A549 treated with CpdA at 1 μM for 4 hours (cell line): ENCODE data around the gene ECI1. TPM values are rescaled to one million over a fixed set of nuclear protein-coding genes. Genes with fewer than 3 reads are reported as not detected.

Experiments
- total RNA-seq: library from RNA; stranded (reverse); fragments of 200-300 nt; extraction: Qiagen RNA extraction; gene quantifications from 5 replicates; pipeline ENCODE4 v1.2.3, GENCODE V29; 2022; ENCODE audit warnings: low read depth

Gene ECI1, protein sequence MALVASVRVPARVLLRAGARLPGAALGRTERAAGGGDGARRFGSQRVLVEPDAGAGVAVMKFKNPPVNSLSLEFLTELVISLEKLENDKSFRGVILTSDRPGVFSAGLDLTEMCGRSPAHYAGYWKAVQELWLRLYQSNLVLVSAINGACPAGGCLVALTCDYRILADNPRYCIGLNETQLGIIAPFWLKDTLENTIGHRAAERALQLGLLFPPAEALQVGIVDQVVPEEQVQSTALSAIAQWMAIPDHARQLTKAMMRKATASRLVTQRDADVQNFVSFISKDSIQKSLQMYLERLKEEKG
- 47.8 to 89.4 TPM (median 82.1 TPM) in 5 replicates for total RNA-seq

DNA sequence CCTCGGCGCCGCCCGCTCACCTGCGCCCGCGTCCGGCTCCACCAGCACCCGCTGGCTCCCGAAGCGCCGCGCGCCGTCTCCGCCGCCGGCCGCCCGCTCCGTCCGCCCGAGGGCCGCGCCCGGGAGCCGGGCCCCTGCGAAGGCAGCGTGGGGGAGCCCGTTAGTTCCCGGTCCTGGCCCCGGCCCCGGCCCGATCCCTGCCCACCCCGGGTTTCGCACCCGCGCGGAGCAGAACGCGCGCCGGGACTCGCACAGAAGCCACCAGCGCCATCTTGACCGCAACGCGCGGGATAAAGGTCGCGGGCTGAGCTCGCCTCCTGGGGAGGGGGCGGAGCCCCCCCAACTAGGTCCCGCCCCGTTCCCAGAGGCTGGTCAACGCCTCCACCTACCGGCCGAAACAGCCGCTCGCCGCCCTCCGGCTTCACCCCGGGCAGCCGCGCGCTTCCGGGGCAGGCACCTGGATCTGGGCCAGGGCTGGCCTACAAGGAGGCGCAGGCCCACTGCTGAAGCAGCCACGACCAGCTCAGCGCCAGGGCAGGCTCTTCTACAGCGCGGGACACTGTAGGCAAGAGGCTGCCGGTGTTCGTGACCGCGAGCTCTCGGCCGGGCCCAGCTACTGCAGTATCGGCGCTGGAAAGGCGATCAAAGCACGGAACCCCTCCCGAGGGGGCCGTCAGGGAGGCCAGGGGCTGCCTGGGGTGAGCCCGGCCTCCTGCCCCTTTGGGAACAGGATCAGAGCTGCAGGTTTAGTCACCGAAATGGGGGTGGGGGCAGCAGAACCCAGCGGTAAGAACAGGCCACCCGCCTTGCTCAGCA lies at the start of gene ECI1:
TSS of gene ECI1 (minus strand) at position 292 of the 816 bp plus-strand sequence. CDS start at position 271, 21 bp downstream.

DNA sequence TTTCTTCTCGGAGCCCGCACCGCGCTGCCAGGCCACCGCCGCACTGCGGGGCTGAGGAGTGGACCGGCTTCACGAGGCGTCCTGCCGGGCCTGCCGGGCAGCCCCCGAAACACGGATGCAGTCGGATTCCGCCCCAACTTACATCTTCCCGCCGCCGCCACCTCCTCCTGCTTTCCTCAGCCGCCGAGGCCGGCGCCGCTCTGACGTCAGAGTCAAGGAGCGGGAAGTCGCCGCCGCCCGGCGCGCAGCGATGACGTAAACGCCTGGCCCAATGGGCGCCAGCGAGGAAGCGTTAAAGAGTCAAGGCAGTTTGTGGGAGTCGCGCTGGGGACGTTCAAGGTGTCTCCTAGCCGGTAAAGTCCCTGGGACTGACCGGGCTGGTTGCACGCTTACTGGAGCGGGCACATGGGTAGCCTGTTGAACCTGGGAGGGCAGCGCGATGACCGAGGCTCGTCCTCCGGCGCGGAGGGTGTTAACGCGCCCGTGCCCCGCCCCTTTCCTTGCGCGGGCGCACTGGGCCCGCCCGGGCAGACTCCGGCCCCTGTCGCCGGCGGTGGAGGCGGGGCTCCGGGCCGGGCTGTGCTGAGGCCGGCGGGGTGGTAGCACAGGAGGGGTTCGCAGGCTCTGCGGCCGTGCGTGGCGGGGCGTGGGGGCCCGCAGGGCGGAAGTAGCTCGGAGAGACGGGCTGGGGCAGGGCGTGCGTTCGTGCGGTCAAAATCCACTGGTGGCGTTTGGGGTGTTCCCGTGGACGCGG lies 16.7 kb upstream of the ECI1 start, which contains the start of gene RNPS1:
TSS of gene RNPS1 (minus strand) at position 214 of the 754 bp plus-strand sequence. CDS start 3,483 bp downstream, outside the sequence.

DNA sequence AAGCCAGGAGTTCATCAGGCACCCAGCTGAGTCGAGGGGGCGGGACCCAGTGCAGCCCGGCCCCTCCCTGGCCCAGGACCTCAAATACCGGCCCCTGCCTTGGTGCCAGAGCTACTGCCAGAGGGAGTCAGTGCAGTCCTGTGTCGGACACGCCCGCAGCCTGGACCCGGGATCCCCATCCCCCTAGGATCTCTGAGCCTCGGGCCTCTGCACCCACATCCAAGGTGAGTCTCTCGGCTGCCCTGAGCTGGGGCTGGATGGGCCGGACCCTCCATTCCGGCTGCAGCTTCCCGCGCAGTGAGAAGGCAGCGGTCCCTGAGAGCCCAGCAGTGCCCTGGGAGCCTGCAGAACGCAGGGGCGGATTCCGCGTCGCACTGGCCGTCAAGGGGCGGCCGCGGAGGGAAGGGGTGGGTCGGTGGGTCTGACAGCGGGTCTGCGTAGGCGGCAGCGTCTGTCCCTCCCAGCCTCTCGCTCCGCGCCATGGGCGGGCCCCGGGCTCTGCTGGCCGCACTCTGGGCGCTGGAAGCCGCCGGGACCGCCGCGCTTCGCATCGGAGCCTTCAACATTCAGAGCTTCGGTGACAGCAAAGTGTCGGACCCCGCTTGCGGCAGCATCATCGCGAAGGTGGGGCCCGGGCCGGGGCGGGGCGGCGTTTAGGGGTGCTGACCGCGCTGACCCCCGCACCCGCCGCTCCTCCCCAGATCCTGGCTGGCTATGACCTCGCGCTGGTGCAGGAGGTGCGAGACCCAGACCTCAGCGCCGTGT lies 14.9 kb downstream of the ECI1 start, which contains the start of gene DNASE1L2:
TSS of gene DNASE1L2 (plus strand) at position 108 of the 765 bp plus-strand sequence. CDS start at position 481, 373 bp downstream.

DNA sequence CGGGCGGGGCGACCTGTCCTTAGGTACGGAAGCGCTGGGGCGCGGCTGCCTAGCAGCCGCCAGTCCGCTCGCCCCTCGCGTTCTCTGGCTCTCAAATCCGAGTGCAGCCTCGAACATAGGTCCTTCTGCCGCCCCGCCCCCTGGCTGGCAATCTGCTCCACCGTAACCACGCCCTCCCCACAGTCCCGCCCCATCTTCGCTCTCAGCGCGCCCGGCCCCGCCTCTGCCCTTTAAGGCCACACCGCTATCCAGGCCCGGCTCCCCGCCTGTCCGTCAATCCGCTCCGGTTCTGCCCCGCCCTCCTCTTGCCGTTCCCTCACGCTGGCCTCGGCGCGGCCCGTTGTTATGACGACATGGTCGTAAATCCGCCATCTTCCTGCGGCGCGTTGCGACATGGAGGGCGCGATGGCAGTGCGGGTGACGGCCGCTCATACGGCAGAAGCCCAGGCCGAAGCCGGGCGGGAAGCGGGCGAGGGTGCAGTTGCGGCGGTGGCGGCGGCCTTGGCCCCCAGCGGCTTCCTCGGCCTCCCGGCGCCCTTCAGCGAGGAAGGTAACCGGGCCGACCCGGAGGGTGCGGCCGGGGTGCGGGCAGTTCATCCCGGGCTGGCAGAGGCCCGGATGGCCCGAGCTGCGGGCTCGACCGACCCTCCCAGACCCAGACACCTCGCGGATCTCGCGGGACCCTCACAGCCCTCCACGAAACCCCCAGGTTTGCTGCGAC lies 28.0 kb downstream of the ECI1 start, which contains the start of gene E4F1:
TSS of gene E4F1 (plus strand) at position 371 of the 721 bp plus-strand sequence. CDS start at position 394, 23 bp downstream.

DNA sequence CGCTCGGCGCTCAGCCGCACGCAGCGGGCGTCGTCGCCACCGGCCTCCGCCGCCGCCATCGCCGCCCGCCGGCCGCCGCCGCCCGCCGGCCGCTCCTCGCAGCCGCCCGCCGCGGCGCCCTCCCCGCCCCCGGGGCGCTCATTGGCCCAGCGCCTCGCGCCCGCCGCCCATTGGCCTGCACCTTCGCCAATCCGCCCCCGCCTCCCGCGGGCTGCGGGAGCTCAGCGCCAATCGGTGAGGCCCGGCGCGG lies 36.7 kb downstream of the ECI1 start, which contains the start of gene PGP:
TSS of gene PGP (minus strand) at position 122 of the 250 bp plus-strand sequence. CDS start at position 59, 63 bp downstream.

DNA sequence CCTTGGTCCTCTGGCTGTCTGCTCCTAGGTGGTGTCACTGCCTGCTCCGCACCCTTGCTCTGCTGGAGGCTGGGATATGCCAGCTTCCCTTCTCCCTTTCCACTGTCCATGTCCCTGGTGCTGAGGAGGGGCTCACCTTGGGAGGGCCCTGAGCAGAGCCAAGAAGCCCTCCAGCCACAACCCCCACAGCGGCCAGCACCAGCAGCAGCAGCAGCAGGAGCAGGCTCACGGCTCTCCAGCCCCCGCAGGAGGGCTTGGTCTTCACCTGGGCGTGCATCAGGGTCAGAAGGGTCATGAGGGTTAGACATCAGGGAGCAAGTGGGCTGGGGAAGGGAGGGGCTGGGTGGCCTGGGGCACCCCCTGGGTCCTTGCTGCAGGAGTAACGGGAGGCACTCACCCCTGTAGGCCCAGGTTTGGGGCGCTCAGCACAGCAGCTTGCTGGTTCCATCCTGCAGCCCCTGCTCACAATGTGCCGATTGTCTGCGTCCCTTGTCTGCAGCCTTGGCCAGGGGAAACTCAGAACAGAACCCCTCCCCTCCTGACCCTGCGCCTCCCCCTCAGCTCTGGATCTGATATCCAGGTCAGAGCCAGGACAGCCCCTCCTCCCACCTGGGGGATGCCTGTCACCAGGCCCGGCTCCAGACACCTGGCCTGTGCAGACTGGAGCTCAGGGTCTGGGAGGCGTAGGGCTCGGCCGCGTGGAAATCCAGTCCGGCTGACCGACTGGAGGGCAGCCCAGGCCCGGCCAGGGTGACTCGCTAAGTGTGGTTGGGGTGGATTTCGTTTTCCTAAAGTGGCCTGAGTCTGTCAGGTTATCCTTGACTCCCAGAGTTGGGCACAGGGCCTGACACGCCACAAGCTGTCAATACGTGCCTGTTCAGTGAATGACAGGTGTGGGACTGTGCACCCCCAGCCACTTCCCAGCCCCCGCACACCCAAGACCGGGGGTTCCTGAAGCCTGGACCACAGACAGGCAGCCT lies 40.7 kb downstream of the ECI1 start, which contains the start of gene BRICD5:
TSS of gene BRICD5 (minus strand) at position 478 of the 980 bp plus-strand sequence. CDS start at position 448, 30 bp downstream.

DNA sequence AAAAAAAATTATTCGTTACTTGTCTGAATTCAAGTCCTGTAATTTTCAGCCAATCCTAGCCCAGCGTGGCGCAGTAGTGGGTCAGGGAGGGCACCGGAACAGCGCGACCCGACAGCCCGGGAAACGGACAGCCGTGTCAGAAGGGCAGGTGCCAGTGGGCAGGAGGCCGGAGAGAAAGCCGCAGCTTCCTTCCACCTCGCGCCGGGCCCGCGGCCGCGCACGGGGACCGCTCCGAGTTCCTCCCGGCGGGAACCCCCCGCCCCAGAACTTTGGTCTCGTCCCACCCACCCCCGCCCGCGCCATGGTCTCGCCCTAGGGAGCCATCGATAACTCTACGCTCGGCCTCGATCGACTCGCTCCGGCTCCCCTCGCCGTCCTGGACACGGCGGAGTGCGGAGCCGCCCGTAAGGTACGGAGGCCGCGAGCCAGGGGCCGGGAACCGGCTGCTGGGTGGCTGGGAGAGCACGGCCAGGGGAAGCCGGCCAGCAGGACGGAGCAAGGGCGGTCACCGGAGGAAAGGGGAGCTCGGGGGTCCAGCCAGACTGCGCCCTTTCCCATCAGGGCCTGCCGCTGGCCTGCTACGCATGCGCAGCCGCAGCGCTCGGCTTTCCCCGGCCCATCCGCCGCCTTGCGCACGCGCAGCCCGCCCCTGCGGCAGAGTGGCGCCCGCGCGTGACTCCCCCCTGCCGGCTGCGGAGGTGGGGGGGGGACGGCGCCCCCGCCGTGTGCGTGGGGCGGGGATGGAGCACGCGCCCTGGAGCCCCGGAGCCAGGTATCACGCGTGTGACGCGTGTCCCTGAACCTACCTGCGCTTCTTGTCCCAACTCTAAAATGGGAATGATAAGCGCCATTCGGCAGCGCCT lies 46.1 kb downstream of the ECI1 start, which contains the start of gene MLST8:
TSS of gene MLST8 (plus strand) at position 351 of the 863 bp plus-strand sequence. CDS start 632 bp downstream, outside the sequence.

DNA sequence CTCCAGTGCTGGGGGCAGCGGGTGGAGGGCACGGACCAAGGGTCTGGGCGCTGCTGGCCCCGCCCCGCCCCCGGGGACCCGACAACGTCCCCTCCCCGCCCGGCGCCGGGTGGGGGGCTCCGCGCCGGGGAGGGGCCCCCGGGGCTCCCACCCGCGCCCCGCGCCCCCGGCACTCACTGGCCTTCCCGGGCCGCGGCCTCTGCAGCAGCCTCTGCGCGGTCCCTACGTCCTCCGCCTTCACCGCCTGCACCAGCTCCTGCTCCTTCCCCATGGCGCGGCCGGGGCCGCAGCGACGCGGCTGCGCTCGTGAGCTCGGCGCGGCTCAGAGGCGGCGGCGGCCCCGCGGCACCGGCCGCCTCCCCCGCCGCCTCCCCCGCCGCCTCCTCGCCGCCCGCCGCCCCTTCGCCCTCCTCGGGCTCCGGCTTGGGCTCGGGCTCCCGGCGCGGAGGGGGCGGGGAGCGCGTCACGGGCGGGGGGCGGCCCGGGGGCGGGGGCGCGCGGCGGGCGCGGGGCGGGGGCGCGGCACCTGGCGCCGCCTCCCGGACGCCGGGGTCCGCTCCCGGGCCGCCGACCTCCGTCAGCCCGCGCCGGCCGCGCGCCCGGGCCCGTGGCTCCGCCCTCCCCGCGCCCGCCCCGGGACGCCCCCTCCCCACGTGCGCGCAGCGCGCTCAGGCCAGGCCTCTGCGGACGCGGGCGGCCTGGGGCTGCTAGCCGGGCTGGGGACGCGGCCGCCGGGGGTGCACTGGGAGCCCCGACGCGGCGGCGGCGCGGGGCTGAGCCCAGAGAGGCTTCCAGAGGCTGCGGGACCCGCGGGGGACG lies 55.0 kb downstream of the ECI1 start, which contains the start of gene CASKIN1:
TSS of gene CASKIN1 (minus strand) at position 444 of the 819 bp plus-strand sequence. CDS start at position 271, 173 bp downstream.

Other genes with a start within 250 kb of the ECI1 start
- gene ZNF598, start 241.8 kb downstream of the ECI1 start, total RNA-seq: 45.0 to 61.1 TPM (median 54.0 TPM) in 5 replicates
- gene NPW, start 231.8 kb downstream of the ECI1 start, total RNA-seq: 0.79 to 1.5 TPM (median 1.2 TPM) in 4 of 5 replicates, not detected in the other
- gene NHERF2, start 224.7 kb downstream of the ECI1 start, total RNA-seq: 40.0 to 59.6 TPM (median 58.2 TPM) in 5 replicates
- gene NTHL1, start 203.8 kb downstream of the ECI1 start, total RNA-seq: 32.1 to 53.3 TPM (median 41.7 TPM) in 5 replicates
- 31.5 to 46.9 TPM (median 33.4 TPM) in 5 replicates for gene TSC2, start 203.6 kb downstream of the ECI1 start, total RNA-seq
- gene PKD1, start 115.7 kb downstream of the ECI1 start, total RNA-seq: 40.0 to 54.4 TPM (median 50.1 TPM) in 5 replicates
- 1.8 to 4.3 TPM (median 4.1 TPM) in 5 replicates for gene RAB26, start 103.0 kb downstream of the ECI1 start, total RNA-seq
- 42.3 to 59.0 TPM (median 51.2 TPM) in 5 replicates for gene TRAF7, start 95.8 kb downstream of the ECI1 start, total RNA-seq
- gene CASKIN1, start 55.0 kb downstream of the ECI1 start, total RNA-seq: 0.44 to 3.9 TPM (median 0.57 TPM) in 5 replicates
- 40.2 to 59.3 TPM (median 49.5 TPM) in 5 replicates for gene MLST8, start 46.1 kb downstream of the ECI1 start, total RNA-seq
- gene BRICD5, start 40.7 kb downstream of the ECI1 start, total RNA-seq: 4.4 to 7.2 TPM (median 5.3 TPM) in 5 replicates
- gene PGP, start 36.7 kb downstream of the ECI1 start, total RNA-seq: 15.8 to 34.8 TPM (median 32.5 TPM) in 5 replicates
- 18.9 to 27.2 TPM (median 22.9 TPM) in 5 replicates for gene E4F1, start 28.0 kb downstream of the ECI1 start, total RNA-seq
- gene DNASE1L2, start 15.1 kb downstream of the ECI1 start, total RNA-seq: 1.0 to 1.7 TPM (median 1.3 TPM) in 5 replicates
- gene RNPS1, start 16.5 kb upstream of the ECI1 start, total RNA-seq: 250 to 296 TPM (median 262 TPM) in 5 replicates
- gene ABCA3, start 89.1 kb upstream of the ECI1 start, total RNA-seq: 15.1 to 19.9 TPM (median 16.6 TPM) in 5 replicates
- gene CCNF, start 177.9 kb upstream of the ECI1 start, total RNA-seq: 20.1 to 24.7 TPM (median 22.5 TPM) in 5 replicates
- gene TEDC2, start 208.5 kb upstream of the ECI1 start, total RNA-seq: 18.3 to 23.7 TPM (median 21.3 TPM) in 5 replicates
- gene NTN3, start 219.7 kb upstream of the ECI1 start, total RNA-seq: 0.06 TPM in 1 of 5 replicates, not detected in the others
- gene TBC1D24, start 223.5 kb upstream of the ECI1 start, total RNA-seq: 5.0 to 9.6 TPM (median 7.8 TPM) in 5 replicates